Brain pericyte (primary cell): ENCODE results near the gene PRKAG2.

Source experiments
- DNase-seq: peaks from one replicate; pipeline ENCODE4 v3.0.0-alpha.2; 2012; ENCODE audit warnings: low read depth, low spot score

PRKAG2 gene

GRCh38 chr7:151866028-151866427 lies 10.9 kb downstream of the PRKAG2 start:
- no peak for DNase-seq

GRCh38 chr7:151865070-151865670 lies 11.7 kb downstream of the PRKAG2 start:
- DNase-seq, result no peak

GRCh38 chr7:151864561-151864960 lies 12.4 kb downstream of the PRKAG2 start:
- no peak for DNase-seq

- DNase-seq, result no peak
Measured at GRCh38 chr7:151864081-151864480, 12.8 kb downstream of the PRKAG2 start.

- no peak for DNase-seq
Measured at GRCh38 chr7:151863386-151864079, 13.4 kb downstream of the PRKAG2 start.

GRCh38 chr7:151862606-151863381 lies 14.1 kb downstream of the PRKAG2 start:
- DNase-seq, result no peak

- no peak for DNase-seq
Measured at GRCh38 chr7:151861881-151862280, 15.0 kb downstream of the PRKAG2 start.

- no peak for DNase-seq
Measured at GRCh38 chr7:151860771-151861170, 16.1 kb downstream of the PRKAG2 start.

GRCh38 chr7:151859948-151860685 lies 16.8 kb downstream of the PRKAG2 start:
- no peak for DNase-seq

DNA sequence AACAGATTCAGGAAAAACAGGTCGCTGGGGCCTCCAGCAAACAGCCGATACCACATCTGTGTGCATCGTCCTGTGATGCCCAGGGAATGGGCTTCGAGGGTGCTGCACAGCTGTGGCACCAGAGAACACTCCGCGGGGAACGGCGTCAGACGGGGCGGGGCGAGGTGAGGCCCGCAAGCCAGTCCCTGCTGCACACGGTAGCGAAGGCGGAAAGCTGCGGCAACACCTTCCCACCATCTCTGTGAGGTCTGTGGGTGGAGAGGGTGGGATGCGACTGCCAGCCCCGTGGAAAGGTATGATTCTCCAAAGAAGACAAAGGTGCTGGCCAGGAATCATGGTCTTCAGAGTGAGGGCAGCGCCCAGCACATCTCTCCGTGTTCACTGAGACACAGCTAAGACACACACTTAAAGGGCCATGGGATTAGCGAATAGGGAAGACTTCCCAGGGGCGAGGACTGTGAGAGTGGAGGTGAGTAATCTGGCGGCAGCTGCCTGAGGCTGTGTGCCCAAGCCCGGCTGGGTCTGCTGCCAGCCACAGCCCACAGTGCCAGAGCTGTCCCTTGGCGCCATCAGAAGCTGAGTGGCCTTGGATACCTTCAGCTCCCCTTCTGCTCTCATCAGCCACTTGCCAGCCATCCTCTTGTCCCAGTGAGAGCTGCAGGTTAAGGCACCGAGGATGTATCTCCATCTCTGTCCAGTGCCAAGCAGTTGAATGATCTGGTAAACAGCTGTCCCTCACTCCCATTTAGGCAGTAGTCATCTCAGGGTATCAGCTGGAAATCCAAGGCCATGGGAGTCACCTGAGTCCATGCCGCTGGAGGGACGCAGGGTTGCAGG lies 17.6 kb downstream of the PRKAG2 start:
- DNase-seq, result no peak

DNA sequence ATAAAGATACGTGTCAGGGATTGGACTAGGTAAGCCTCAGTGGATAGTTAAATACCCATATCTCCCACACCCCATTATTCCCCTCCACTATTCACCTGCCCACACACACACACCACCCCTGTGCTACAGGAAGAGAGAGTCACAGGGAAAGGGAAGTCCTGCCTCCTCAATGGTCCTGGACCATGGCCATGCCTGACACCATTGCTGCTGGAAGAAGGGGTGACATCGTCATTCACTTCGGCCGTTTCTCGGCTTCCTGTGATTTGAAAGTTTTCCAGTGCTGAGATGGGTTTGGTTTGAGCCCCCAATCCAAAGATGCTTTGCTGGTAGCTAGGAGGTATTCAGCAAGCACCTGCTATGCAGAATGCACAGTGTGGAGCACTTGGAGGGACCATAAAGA lies 18.5 kb downstream of the PRKAG2 start:
- DNase-seq, result no peak

- DNase-seq, result no peak
Measured at GRCh38 chr7:151857866-151858450, 19.0 kb downstream of the PRKAG2 start.

DNA sequence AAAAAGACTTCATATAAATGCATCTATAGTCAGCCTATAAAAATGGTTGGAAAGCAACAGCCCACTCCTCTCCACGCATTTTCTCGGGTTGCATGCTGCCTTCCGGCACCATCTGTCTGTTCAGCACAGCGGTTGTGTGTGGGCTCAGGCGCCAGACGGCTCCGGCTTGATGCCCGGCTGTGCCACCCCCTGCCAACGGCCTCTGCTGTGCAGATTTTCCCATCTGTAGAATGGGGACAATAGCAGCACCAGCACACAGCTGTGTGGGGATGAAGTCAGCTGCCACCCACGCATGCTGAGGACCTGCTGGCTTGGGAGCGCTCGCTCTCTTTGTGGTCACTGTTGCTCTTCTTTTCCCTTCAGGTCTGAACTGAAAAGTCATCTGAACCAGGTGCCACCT lies 19.5 kb downstream of the PRKAG2 start:
- DNase-seq, result no peak

DNA sequence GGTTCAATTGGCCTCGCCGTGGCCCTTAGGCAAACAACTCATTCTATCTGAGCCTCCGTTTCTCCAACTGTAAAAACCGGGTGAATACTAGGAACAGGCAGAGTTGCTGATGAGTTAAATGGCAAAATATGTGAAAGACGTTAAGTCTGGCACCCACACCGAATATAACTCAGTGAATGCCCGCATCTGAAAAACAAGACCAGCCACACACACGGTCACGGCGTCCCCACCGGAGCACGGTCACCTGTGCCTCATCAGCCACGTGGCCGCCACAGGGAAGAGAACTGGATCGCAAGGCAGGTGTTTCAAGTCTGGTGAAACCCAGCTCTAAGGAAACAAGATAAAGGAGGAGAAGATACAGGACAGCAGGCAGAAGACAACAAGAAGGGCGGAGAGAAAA lies 20.4 kb downstream of the PRKAG2 start:
- no peak for DNase-seq

DNA sequence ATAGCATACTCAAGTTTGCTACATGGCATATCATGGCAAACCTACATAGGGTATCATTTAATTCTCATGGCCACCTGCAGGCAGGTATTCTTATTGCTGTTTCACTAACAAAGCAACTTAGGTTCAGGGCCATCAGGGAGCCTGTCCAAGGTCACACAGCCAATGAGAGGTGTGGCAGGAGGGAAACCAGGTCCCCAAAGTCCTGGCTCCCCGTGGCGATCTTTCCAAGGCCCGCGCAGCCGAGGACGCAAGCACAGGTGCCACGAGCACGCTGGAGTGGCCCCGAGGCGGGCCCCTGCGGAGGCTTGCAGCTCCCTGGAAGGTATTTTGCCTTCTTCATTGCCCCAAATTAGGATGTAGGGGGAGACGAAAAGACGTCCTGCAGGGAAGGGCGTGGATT lies 20.8 kb downstream of the PRKAG2 start:
- DNase-seq, result no peak

DNA sequence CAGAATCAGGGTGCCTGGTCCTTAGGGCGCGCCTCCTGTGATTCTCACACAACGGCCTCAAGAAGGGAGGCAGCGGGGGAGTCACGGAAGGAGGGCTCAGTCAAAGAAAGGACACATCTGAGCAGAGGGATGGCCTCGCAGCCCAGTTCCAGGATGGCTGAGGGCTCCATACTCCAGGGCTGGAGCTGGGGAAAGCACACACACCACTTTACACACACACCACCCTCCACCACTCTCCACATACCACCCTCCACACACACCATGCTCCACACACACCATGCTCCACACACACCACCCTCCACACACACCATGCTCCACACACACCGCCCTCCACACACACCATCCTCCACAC lies 22.2 kb downstream of the PRKAG2 start:
- DNase-seq, result no peak

GRCh38 chr7:151853896-151854719 lies 22.8 kb downstream of the PRKAG2 start:
- no peak for DNase-seq

DNA sequence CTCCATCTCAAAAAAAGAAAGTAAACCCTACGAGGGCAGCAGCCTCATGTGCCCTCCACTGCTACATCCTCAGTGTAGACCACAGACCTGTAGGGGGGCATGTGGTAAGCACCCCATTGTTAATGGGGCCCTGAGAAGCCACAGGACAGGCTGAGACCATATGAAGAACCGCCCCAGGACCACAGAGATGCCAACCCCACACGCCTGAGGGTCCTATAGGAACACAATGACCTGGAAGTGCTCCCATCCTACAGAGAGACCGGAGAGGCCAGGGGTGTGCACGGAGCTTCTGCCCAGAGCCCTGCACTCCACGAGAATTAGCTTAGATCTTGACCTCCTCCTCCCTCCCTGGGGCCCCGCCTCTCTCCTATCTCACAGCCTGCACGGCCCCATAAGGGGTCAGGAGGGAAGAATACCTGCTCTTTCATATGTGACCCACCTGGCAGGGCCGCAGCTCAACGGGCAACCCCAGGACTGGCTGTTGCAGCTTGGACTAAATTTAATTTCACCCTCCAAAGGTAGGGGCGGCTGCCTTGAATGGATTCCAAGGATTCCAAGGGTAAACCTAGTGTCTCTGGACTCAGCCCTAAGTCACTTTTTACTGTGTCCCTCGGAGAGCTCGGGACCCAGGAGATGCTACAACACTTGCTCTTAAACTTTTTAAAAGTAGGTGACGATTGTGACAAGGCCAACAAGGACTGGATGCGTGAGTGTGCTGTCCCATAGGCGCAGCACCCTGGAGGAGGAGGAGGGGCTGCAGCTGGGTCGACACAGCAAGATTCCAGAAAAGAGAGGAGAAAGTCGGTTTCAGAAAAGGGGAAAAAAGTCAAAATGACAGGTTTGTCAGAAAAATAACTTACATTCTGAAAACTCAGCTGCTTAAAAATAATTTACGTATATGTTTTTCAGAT lies 24.2 kb downstream of the PRKAG2 start:
- no peak for DNase-seq

- no peak for DNase-seq
Measured at GRCh38 chr7:151851782-151852181, 25.1 kb downstream of the PRKAG2 start.
